ENCODE data around the gene RAB23. TPM values are rescaled to one million over a fixed set of nuclear protein-coding genes. Genes with fewer than 3 reads are reported as not detected.

RAB23 gene
- total RNA-seq, 4 donors from 2014 or later: 4.7 to 9.8 (median 6.9) TPM

- intact Hi-C loops (cut with DNase I; ENCODE audit: low total_unique reads): no loop called here
Observed at GRCh38 chr6:57162516-57162915, 59.6 kb downstream of the RAB23 start.

DNA sequence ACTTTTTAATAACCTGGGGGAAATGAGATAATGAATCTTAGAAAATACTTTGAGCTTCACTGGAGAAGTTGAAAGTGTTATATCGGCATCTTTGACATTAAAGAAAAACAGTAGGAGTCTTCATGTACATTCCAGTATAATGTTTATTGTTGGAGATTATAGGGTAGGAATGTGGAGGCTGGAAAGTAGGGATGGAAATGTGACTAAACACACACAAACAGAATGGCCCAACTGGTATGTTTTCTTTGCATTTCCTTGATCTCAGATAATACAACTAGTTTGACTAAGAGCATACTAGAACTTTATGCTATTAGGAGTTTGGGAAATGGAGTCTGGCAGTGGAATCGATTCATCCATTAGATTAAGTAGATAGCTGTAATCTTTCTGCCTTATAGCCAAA lies 60.1 kb downstream of the RAB23 start:
- TF ChIP-seq POLR2A (IDR thresholded peaks at IDR 0.05): no peak
- TF ChIP-seq CTCF (IDR thresholded peaks at IDR 0.05): no peak
- 93 to 96% methylated on average over 2 of the region's 2 CpGs for WGBS, 2 donors
- intact Hi-C loops (cut with DNase I; ENCODE audit: low total_unique reads): no loop called here

More at GRCh38 chr6:57162516-57162915, 59.6 kb downstream of the RAB23 start:
- TF ChIP-seq POLR2A (IDR thresholded peaks at IDR 0.05) (no peak), CTCF (IDR thresholded peaks at IDR 0.05) (no peak)
- no peak for DNase-seq (ENCODE audit: low spot score in 2 of 2)
- no peak overlapping the region for H3K4me3 ChIP-seq (ENCODE audit: low read depth, poor library complexity, severe bottlenecking)
- 96 to 97% methylated on average over 3 of the region's 3 CpGs for WGBS, 2 donors

DNA sequence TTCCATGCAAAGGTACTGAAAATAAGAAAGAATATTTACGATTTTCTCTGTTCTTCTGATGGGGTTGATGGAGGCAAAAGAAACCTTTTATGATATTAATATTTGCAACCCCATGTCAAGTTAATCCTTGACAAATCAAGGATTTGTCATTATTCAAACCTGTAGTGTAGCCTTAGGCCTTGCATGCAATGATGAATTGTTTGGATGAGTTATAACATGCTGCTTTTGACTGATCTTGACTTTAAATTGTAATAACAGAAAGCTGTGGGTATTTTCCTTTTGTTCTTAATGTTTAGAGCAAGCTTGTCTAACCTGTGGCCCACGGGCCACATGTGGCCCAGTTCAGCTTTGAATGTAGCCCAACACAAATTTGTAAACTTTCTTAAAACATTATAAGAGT lies 63.0 kb downstream of the RAB23 start:
- TF ChIP-seq POLR2A (IDR thresholded peaks at IDR 0.05) (no peak), CTCF (IDR thresholded peaks at IDR 0.05) (no peak)
- DNase-seq (ENCODE audit: low spot score in 2 of 2): no peak
- intact Hi-C loops (cut with DNase I; ENCODE audit: low total_unique reads): no loop called here

More for the DNA sequence above, 60.1 kb downstream of the RAB23 start:
- DNase-seq (ENCODE audit: low spot score in 2 of 2): no peak
- H3K4me3 ChIP-seq (ENCODE audit: low read depth, poor library complexity, severe bottlenecking): no peak overlapping the region

DNA sequence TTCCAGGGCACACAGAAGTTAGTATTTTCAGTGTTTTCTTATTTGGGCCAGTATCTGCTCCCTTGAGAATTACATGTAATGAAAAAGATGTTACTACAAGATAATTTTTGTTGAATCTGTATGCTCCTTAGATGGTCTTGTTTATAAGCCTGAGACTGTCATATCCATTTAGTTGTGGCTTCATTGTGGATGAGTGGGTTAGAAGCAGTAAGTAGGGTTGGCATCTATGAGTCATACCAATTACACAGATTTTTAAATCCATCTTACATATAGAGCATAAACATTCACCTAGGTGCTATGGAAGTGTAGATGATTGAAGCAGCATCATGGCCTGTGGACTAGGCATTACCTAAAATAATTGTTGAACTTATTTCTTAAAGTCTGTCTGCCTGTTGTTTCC lies 63.4 kb downstream of the RAB23 start:
- DNase-seq (ENCODE audit: low spot score in 2 of 2): no peak
- intact Hi-C loops (cut with DNase I; ENCODE audit: low total_unique reads): no loop called here
- TF ChIP-seq CTCF (IDR thresholded peaks at IDR 0.05): no peak
- TF ChIP-seq POLR2A (IDR thresholded peaks at IDR 0.05): no peak
- no peak overlapping the region for H3K4me3 ChIP-seq (ENCODE audit: low read depth, poor library complexity, severe bottlenecking)

More for the DNA sequence above, 63.0 kb downstream of the RAB23 start:
- WGBS, 2 donors: 69 to 73% methylated on average over 2 of the region's 2 CpGs
- no peak overlapping the region for H3K4me3 ChIP-seq (ENCODE audit: low read depth, poor library complexity, severe bottlenecking)

DNA sequence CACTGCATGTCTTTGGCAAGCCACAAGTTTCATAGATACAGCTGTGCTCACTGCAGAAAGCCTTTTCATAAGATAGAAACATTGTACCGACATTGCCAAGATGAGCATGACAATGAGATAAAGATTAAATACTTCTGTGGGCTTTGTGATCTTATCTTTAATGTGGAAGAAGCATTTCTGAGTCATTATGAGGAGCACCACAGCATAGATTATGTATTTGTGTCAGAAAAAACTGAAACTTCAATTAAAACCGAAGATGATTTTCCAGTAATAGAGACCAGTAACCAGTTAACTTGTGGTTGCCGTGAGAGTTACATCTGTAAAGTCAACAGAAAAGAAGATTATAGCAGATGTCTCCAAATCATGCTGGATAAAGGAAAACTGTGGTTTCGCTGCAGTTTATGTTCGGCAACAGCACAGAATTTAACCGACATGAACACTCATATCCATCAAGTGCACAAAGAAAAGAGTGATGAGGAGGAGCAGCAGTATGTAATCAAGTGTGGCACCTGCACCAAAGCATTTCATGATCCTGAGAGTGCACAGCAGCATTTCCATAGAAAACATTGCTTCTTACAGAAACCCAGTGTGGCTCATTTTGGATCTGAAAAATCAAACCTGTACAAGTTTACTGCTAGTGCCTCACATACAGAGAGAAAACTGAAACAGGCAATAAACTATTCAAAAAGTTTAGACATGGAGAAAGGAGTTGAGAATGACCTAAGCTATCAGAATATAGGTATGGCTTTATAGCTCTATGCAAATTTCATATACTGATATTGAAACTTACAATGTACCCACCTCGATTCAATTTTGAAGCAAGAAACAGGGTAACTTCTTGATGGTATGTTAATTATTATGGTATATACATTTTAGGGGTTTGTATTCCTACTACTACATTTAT lies 73.9 kb downstream of the RAB23 start:
- no peak for TF ChIP-seq POLR2A (IDR thresholded peaks at IDR 0.05)
- no peak for DNase-seq (ENCODE audit: low spot score in 2 of 2)
- 83 to 89% methylated on average over 7 of the region's 7 CpGs for WGBS, 2 donors
- H3K4me3 ChIP-seq (ENCODE audit: low read depth, poor library complexity, severe bottlenecking): no peak overlapping the region
- intact Hi-C loops (cut with DNase I; ENCODE audit: low total_unique reads): no loop called here

- H3K4me3 ChIP-seq (ENCODE audit: low read depth, poor library complexity, severe bottlenecking): no peak overlapping the region
- intact Hi-C loops (cut with DNase I; ENCODE audit: low total_unique reads): no loop called here
- TF ChIP-seq CTCF (IDR thresholded peaks at IDR 0.05) (no peak), POLR2A (IDR thresholded peaks at IDR 0.05) (no peak)
- no peak for DNase-seq (ENCODE audit: low spot score in 2 of 2)
- WGBS, 2 donors: 97 to 99% methylated on average over 5 of the region's 5 CpGs
Observed at GRCh38 chr6:57147401-57147800, 74.7 kb downstream of the RAB23 start.
